GM23338 (cell line): Measurements from ENCODE around the gene KCNK4. TPM values are rescaled to one million over a fixed set of nuclear protein-coding genes. Genes with fewer than 3 reads are reported as not detected.

Experiments used
- ATAC-seq: fragments of 200-7000 bp; cut with Tn5 transposase; 3 replicates; pipeline ENCODE4 v1.9.1; 2020
- DNase-seq: peaks from one replicate; pipeline ENCODE4 v3.0.0-alpha.2; 2015; ENCODE audit warnings: low spot score
- H2AFZ ChIP-seq: fragments of 200-600 bp; sonication (generic); 2 replicates; pipeline ENCODE4 v1.8.0; 2016; ENCODE audit warnings: antibody characterized with exemption, mild to moderate bottlenecking, moderate library complexity
- H3F3A ChIP-seq: fragments of 200-600 bp; sonication (generic); replicated peaks from 2 replicates; pipeline ENCODE4 v1.8.0; 2017; ENCODE audit warnings: antibody characterized with exemption, mixed run types, low read depth
- H3K27ac ChIP-seq: fragments of 200-600 bp; sonication (generic); 2 replicates; pipeline ENCODE4 v1.6.1; 2016; ENCODE audit warnings: low read depth
- H3K27me3 ChIP-seq: fragments of 200-600 bp; sonication (generic); 2 replicates; pipeline ENCODE4 v1.8.0; 2016; ENCODE audit warnings: mild to moderate bottlenecking, mixed run types, moderate library complexity; ENCODE audit not compliant: insufficient read depth
- H3K36me3 ChIP-seq: fragments of 200-600 bp; sonication (generic); 2 replicates; pipeline ENCODE4 v1.8.0; 2016; ENCODE audit warnings: mild to moderate bottlenecking; ENCODE audit not compliant: insufficient read depth
- H3K4me1 ChIP-seq: fragments of 200-600 bp; sonication (generic); 2 replicates; pipeline ENCODE4 v1.8.0; 2016; ENCODE audit warnings: mild to moderate bottlenecking, moderate library complexity; ENCODE audit not compliant: insufficient read depth
- H3K4me2 ChIP-seq: fragments of 200-600 bp; sonication (generic); 2 replicates; pipeline ENCODE4 v1.7.1; 2017; ENCODE audit warnings: mixed run types
- H3K4me3 ChIP-seq: fragments of 200-600 bp; sonication (generic); 2 replicates; pipeline ENCODE4 v1.6.1; 2016; ENCODE audit warnings: mixed run types
- H3K79me2 ChIP-seq: fragments of 200-600 bp; sonication (generic); replicated peaks from 2 replicates; pipeline ENCODE4 v1.8.0; 2017; ENCODE audit warnings: mild to moderate bottlenecking; ENCODE audit not compliant: insufficient read depth
- H3K9me2 ChIP-seq: fragments of 200-600 bp; sonication (generic); 2 replicates; pipeline ENCODE4 v1.8.0; 2017; ENCODE audit not compliant: insufficient read depth
- H4K20me1 ChIP-seq: fragments of 200-600 bp; sonication (generic); replicated peaks from 2 replicates; pipeline ENCODE4 v1.8.0; 2017; ENCODE audit warnings: mild to moderate bottlenecking; ENCODE audit not compliant: insufficient read depth
- H3K27ac Mint-ChIP-seq: 2 replicates; pipeline ENCODE4 v1.8.0; 2020; ENCODE audit warnings: inconsistent platforms, mild to moderate bottlenecking, moderate library complexity, mixed read lengths
- H3K27me3 Mint-ChIP-seq: 3 replicates; pipeline ENCODE4 v1.8.0; 2022; ENCODE audit warnings: low read depth, mild to moderate bottlenecking, moderate library complexity, mixed read lengths, inconsistent platforms; ENCODE audit not compliant: insufficient read depth, poor library complexity
- H3K36me3 Mint-ChIP-seq: 3 replicates; pipeline ENCODE4 v1.8.0; 2021; ENCODE audit warnings: low read depth, mild to moderate bottlenecking, inconsistent platforms, moderate library complexity, mixed read lengths
- H3K4me1 Mint-ChIP-seq: 3 replicates; pipeline ENCODE4 v1.8.0; 2020; ENCODE audit warnings: mild to moderate bottlenecking, inconsistent platforms, mixed read lengths
- H3K4me3 Mint-ChIP-seq: 3 replicates; pipeline ENCODE4 v1.8.0; 2021; ENCODE audit warnings: moderate library complexity, mild to moderate bottlenecking, inconsistent platforms, mixed read lengths
- H3K9me3 Mint-ChIP-seq: 3 replicates; pipeline ENCODE4 v1.8.0; 2020; ENCODE audit warnings: moderate library complexity, mild to moderate bottlenecking, inconsistent platforms, mixed read lengths
- CTCF ChIP-seq, 2 experiments: fragments of 200-600 bp in 1 of 2; sonication (generic) in 1 of 2; conservative IDR thresholded peaks; 2 replicates each; pipeline versions ENCODE4 v1.5.1 to v1.6.1; 2016 to 2017; ENCODE audit warnings: antibody characterized with exemption in 2 of 2, low read depth in 2 of 2, mild to moderate bottlenecking in 2 of 2, moderate library complexity in 1 of 2
- ETS1 ChIP-seq: IDR thresholded peaks from 2 replicates; pipeline ENCODE4 v1.6.1; 2016; ENCODE audit warnings: antibody characterized with exemption
- EZH2 ChIP-seq: fragments of 200-600 bp; sonication (generic); IDR thresholded peaks from one replicate; pipeline ENCODE4 v1.8.0; 2017; ENCODE audit warnings: antibody characterized with exemption, mild to moderate bottlenecking, low read depth; ENCODE audit not compliant: unreplicated experiment
- EZH2phosphoT487 ChIP-seq: fragments of 200-600 bp; sonication (generic); IDR thresholded peaks from one replicate; pipeline ENCODE4 v1.8.1; 2018; ENCODE audit warnings: antibody characterized with exemption; ENCODE audit not compliant: unreplicated experiment
- JUNB ChIP-seq: IDR thresholded peaks from one replicate; pipeline ENCODE4 v1.6.1; 2016; ENCODE audit warnings: antibody characterized with exemption; ENCODE audit not compliant: unreplicated experiment
- NANOG ChIP-seq: IDR thresholded peaks from 2 replicates; pipeline ENCODE4 v1.6.1; 2016; ENCODE audit warnings: antibody characterized with exemption, borderline replicate concordance
- POLR2AphosphoS5 ChIP-seq: IDR thresholded peaks from 2 replicates; pipeline ENCODE4 v1.6.1; 2016; ENCODE audit warnings: antibody characterized with exemption, low read depth
- REST ChIP-seq: IDR thresholded peaks from one replicate; pipeline ENCODE4 v1.6.1; 2018; ENCODE audit warnings: antibody characterized with exemption; ENCODE audit not compliant: unreplicated experiment
- STAT1 ChIP-seq: IDR thresholded peaks from one replicate; pipeline ENCODE4 v1.6.1; 2016; ENCODE audit warnings: antibody characterized with exemption; ENCODE audit not compliant: unreplicated experiment
- ZNF114 ChIP-seq: fragments of 250-450 bp; sonication (Bioruptor Pico); IDR thresholded peaks from 2 replicates; pipeline ENCODE4 v1.5.0; 2020; ENCODE audit warnings: mild to moderate bottlenecking, moderate library complexity
- ZNF331 ChIP-seq: fragments of 250-450 bp; sonication (Bioruptor Pico); IDR thresholded peaks from 2 replicates; pipeline ENCODE4 v1.5.0; 2020; ENCODE audit warnings: low read depth, mild to moderate bottlenecking, moderate library complexity
- ZNF462 ChIP-seq: fragments of 250-450 bp; sonication (Bioruptor Pico); IDR thresholded peaks from 2 replicates; pipeline ENCODE4 v1.5.0; 2020; ENCODE audit warnings: mild to moderate bottlenecking, moderate library complexity
- polyA plus RNA-seq: library from polyadenylated mRNA; unstranded; fragments of >200 nt; fragmentation: Nextera tagmentation; extraction: Ambion mirVana; gene quantifications from 2 replicates; pipeline ENCODE4 v1.2.1, GENCODE V29; 2016
- total RNA-seq: library from RNA; depleted of rRNA; stranded (reverse); fragments of >200 nt; shearing (Covaris generic); gene quantifications from 2 replicates; pipeline ENCODE4 v1.2.3, GENCODE V29; 2014

KCNK4 gene
- total and polyA plus RNA-seq, 2 experiments from 2014 or later = 1.0 TPM; not detected in 1

GRCh38 chr11:64254326-64254725, 36.8 kb upstream of the KCNK4 start:
- Mint-ChIP-seq H3K4me3 (no peak overlapping the region), H3K27me3 (peaks cover 18% of the 10 kb centered on the region), H3K27ac (no peak overlapping the region), H3K9me3 (no peaks in the 10 kb centered on the region), H3K4me1 (peaks cover 22% of the 10 kb centered on the region), H3K36me3 (peaks cover 29% of the 10 kb centered on the region)
- Histone ChIP-seq H3K4me1 (peaks cover 15% of the 10 kb centered on the region), H3K36me3 (0 out of 2 replicates have a peak, but pooled peaks cover 5% of the 10 kb centered on the region), H4K20me1 (no peaks in the 10 kb centered on the region; the same call in none of the 2 replicates), H3K27me3 (no peaks in the 10 kb centered on the region), H3K9me2 (no peaks in the 10 kb centered on the region), H3K4me2 (no peak overlapping the region), H3K27ac (no peak overlapping the region), H3F3A (peaks cover 14% of the 10 kb centered on the region), H3K4me3 (no peak overlapping the region), H2AFZ (no peak overlapping the region), H3K79me2 (peaks cover 19% of the 10 kb centered on the region)
- no peak for DNase-seq
- TF ChIP-seq ETS1 (no peak), CTCF (conservative IDR thresholded peaks at IDR 0.05; ENCODE audit: low read depth in 2 of 2) (no peak), EZH2 (no peak), POLR2AphosphoS5 (no peak), JUNB (no peak), ZNF114 (no peak), NANOG (no peak), REST (no peak), STAT1 (no peak), EZH2phosphoT487 (no peak), ZNF462 (CRISPR knock-in tag) (no peak), ZNF331 (CRISPR knock-in tag) (no peak)
- ATAC-seq = no peak
